22Rv1 (cell line): Measurements from ENCODE around the gene ARHGEF2.

Experiments used
- ZFX ChIP-seq: fragments of 450-650 bp; IDR thresholded peaks from 2 replicates; pipeline ENCODE4 v1.6.1; 2017; ENCODE audit warnings: antibody characterized with exemption, borderline replicate concordance
- TF ChIP-seq, protein P1 (sequence below): fragments of 450-650 bp; IDR thresholded peaks from 2 replicates; pipeline ENCODE4 v1.5.1; 2017; ENCODE audit warnings: mild to moderate bottlenecking

- TF ChIP-seq, protein P1, sequence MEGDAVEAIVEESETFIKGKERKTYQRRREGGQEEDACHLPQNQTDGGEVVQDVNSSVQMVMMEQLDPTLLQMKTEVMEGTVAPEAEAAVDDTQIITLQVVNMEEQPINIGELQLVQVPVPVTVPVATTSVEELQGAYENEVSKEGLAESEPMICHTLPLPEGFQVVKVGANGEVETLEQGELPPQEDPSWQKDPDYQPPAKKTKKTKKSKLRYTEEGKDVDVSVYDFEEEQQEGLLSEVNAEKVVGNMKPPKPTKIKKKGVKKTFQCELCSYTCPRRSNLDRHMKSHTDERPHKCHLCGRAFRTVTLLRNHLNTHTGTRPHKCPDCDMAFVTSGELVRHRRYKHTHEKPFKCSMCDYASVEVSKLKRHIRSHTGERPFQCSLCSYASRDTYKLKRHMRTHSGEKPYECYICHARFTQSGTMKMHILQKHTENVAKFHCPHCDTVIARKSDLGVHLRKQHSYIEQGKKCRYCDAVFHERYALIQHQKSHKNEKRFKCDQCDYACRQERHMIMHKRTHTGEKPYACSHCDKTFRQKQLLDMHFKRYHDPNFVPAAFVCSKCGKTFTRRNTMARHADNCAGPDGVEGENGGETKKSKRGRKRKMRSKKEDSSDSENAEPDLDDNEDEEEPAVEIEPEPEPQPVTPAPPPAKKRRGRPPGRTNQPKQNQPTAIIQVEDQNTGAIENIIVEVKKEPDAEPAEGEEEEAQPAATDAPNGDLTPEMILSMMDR = no peak
- no peak for TF ChIP-seq ZFX
These were observed 24.0 kb upstream of the ARHGEF2 start for GRCh38 chr1:156002188-156002911.
